Thyroid gland (tissue), 4 donors: Measurements from ENCODE around the gene PLEKHA1. TPM values are rescaled to one million over a fixed set of nuclear protein-coding genes. Genes with fewer than 3 reads are reported as not detected.

ENCODE experiments used
- DNase-seq, 2 donors: peaks; one replicate each; pipeline ENCODE4 v3.0.0-alpha.2; 2019
- H3K27ac ChIP-seq, 3 donors: fragments of 200-600 bp; sonication (generic); 1 replicate in 2 of 3; 2 replicates in 1 of 3; pipeline ENCODE4 v1.5.1; 2016 to 2019; ENCODE audit warnings: mild to moderate bottlenecking in 1 of 3, moderate library complexity in 1 of 3
- H3K27me3 ChIP-seq: fragments of 200-600 bp; sonication (generic); one replicate; pipeline ENCODE4 v1.5.1; 2019
- H3K36me3 ChIP-seq, 2 donors: fragments of 200-600 bp; sonication (generic); one replicate each; pipeline ENCODE4 v1.5.1; 2016 to 2019
- H3K4me1 ChIP-seq, 2 donors: fragments of 200-600 bp; sonication (generic); one replicate each; pipeline ENCODE4 v1.5.1; 2017 to 2019
- H3K4me3 ChIP-seq, 3 donors: fragments of 200-600 bp; sonication (generic); replicated peaks in 1 of 3; 1 replicate in 2 of 3; 2 replicates in 1 of 3; pipeline ENCODE4 v1.5.1; 2016; ENCODE audit warnings: mild to moderate bottlenecking in 1 of 3
- H3K9me3 ChIP-seq: fragments of 200-600 bp; sonication (generic); one replicate; pipeline ENCODE4 v1.5.1; 2017
- CTCF ChIP-seq, 6 experiments: fragments of 200-600 bp in 3 of 6; fragments of 450-650 bp in 3 of 6; sonication (generic) in 3 of 6; IDR thresholded peaks; one replicate each; pipeline ENCODE4 v1.5.1; 2016 to 2019; ENCODE audit warnings: antibody characterized with exemption in 6 of 6, mild to moderate bottlenecking in 2 of 6, inconsistent platforms in 1 of 6, moderate library complexity in 1 of 6
- POLR2A ChIP-seq, 2 donors: fragments of 450-650 bp; IDR thresholded peaks; one replicate each; pipeline ENCODE4 v1.6.1; 2017; ENCODE audit warnings: antibody characterized with exemption in 2 of 2, mild to moderate bottlenecking in 2 of 2, moderate library complexity in 1 of 2
- whole genome bisulfite sequencing, 2 donors: methylation state at CpG; one replicate each; pipeline ENCODE4 v1.1.5; 2017; 5-methylcytosine and 5-hydroxymethylcytosine counted together
- intact Hi-C: fragments of 100-400 bp; cut with DNase I; formaldehyde crosslinking; loops from one replicate; pipeline ENCODE4 v1.15.1; 2023
- total RNA-seq, 4 donors: library from RNA; depleted of rRNA; stranded (reverse); fragments of >200 nt; gene quantifications; one replicate each; pipeline ENCODE4 v1.2.3, GENCODE V29; 2016

The PLEKHA1 gene
- total RNA-seq, 4 donors from 2014 or later = 39.3 to 50.9 (median 45.6) TPM

GRCh38 chr10:122474131-122474818 is 99.8 kb downstream of the PLEKHA1 start:
- WGBS, 2 donors = 73 to 75% methylated on average over 15 of the region's 15 CpGs
- DNase-seq = no peak
- TF ChIP-seq POLR2A (IDR thresholded peaks at IDR 0.05) = no peak
- no peak for TF ChIP-seq CTCF (IDR thresholded peaks at IDR 0.05)
- Histone ChIP-seq H3K4me3 (no peak overlapping the region), H3K27ac (peak overlapping the region in 2 of 3 donors; percentile 38 to 61), H3K4me1 (peaks cover 3 to 24% of the 10 kb centered on the region in 2 donors), H3K27me3 (no peaks in the 10 kb centered on the region), H3K9me3 (no peaks in the 10 kb centered on the region), H3K36me3 (no peaks in the 10 kb centered on the region)
- intact Hi-C loops = no loop called here

- intact Hi-C loops = no loop called here
- Histone ChIP-seq H3K27ac (peak overlapping the region in 1 of 3 donors; percentile 38), H3K27me3 (no peaks in the 10 kb centered on the region), H3K4me1 (peaks cover 3 to 18% of the 10 kb centered on the region in 2 donors), H3K4me3 (no peak overlapping the region), H3K36me3 (no peaks in the 10 kb centered on the region), H3K9me3 (no peaks in the 10 kb centered on the region)
- peak in 1 of 2 donors; percentile 14 for DNase-seq
- WGBS, 2 donors = 61 to 69% methylated on average over 12 of the region's 12 CpGs
- TF ChIP-seq CTCF (IDR thresholded peaks at IDR 0.05) = no peak
- no peak for TF ChIP-seq POLR2A (IDR thresholded peaks at IDR 0.05)
These were observed 100.6 kb downstream of the PLEKHA1 start for GRCh38 chr10:122475100-122475499.

GRCh38 chr10:122475591-122476332 is 101.3 kb downstream of the PLEKHA1 start:
- Histone ChIP-seq H3K4me1 (peaks cover 3 to 18% of the 10 kb centered on the region in 2 donors), H3K27ac (no peak overlapping the region), H3K9me3 (no peaks in the 10 kb centered on the region), H3K4me3 (no peak overlapping the region), H3K27me3 (no peaks in the 10 kb centered on the region), H3K36me3 (no peaks in the 10 kb centered on the region)
- intact Hi-C loops = no loop called here
- no peak for TF ChIP-seq CTCF (IDR thresholded peaks at IDR 0.05)
- DNase-seq = no peak
- 75 to 77% methylated on average over 14 to 16 of the region's 16 CpGs for WGBS, 2 donors

GRCh38 chr10:122476333-122476695 is 101.8 kb downstream of the PLEKHA1 start:
- WGBS, 2 donors = 72 to 76% methylated on average over 5 to 6 of the region's 6 CpGs
- H3K4me1 ChIP-seq = peaks cover 3 to 18% of the 10 kb centered on the region in 2 donors

More at GRCh38 chr10:122476333-122476695, 101.8 kb downstream of the PLEKHA1 start:
- H3K27ac ChIP-seq = no peak overlapping the region
- no peaks in the 10 kb centered on the region for H3K36me3 ChIP-seq
- DNase-seq = no peak
- no peak overlapping the region for H3K4me3 ChIP-seq
- no peaks in the 10 kb centered on the region for H3K27me3 ChIP-seq
- intact Hi-C loops = no loop called here
- no peaks in the 10 kb centered on the region for H3K9me3 ChIP-seq
- no peak for TF ChIP-seq POLR2A (IDR thresholded peaks at IDR 0.05)
- no peak for TF ChIP-seq CTCF (IDR thresholded peaks at IDR 0.05)
